ENCODE data around the gene MRPL57.
"Not testable (repeated sequence)": the region's sequence is repeated elsewhere in the genome, so short reads cannot be mapped to it uniquely, and the experiment has no call there.

Gene MRPL57

GRCh38 chr13:21197606-21198225 lies 21.3 kb downstream of the MRPL57 start:
- DNase-seq (ENCODE audit: low read depth), result not testable (repeated sequence)

GRCh38 chr13:21198391-21198790 lies 21.9 kb downstream of the MRPL57 start:
- not testable (repeated sequence) for DNase-seq (ENCODE audit: low read depth)

GRCh38 chr13:21201456-21202190 lies 25.2 kb downstream of the MRPL57 start:
- DNase-seq (ENCODE audit: low read depth), result not testable (repeated sequence)

- no peak for DNase-seq (ENCODE audit: low read depth)
These were observed 26.5 kb downstream of the MRPL57 start for GRCh38 chr13:21202767-21203531.

- DNase-seq (ENCODE audit: low read depth), result peak; percentile 3
These were observed 32.2 kb downstream of the MRPL57 start for GRCh38 chr13:21208652-21209154.

GRCh38 chr13:21212138-21212775 lies 35.8 kb downstream of the MRPL57 start:
- DNase-seq (ENCODE audit: low read depth), result no peak

GRCh38 chr13:21215419-21215818 lies 39.0 kb downstream of the MRPL57 start:
- DNase-seq (ENCODE audit: low read depth), result not testable (repeated sequence)

GRCh38 chr13:21216332-21216731 lies 39.9 kb downstream of the MRPL57 start:
- DNase-seq (ENCODE audit: low read depth), result no peak

- no peak for DNase-seq (ENCODE audit: low read depth)
These were observed 42.0 kb downstream of the MRPL57 start for GRCh38 chr13:21218351-21219035.

GRCh38 chr13:21219036-21219381 lies 42.6 kb downstream of the MRPL57 start:
- no peak for DNase-seq (ENCODE audit: low read depth)

- DNase-seq (ENCODE audit: low read depth), result not testable (repeated sequence)
These were observed 43.3 kb downstream of the MRPL57 start for GRCh38 chr13:21219716-21220115.

GRCh38 chr13:21221268-21221667 lies 44.8 kb downstream of the MRPL57 start:
- no peak for DNase-seq (ENCODE audit: low read depth)

- DNase-seq (ENCODE audit: low read depth), result no peak
These were observed 48.6 kb downstream of the MRPL57 start for GRCh38 chr13:21225082-21225481.

GRCh38 chr13:21225841-21226581 lies 49.6 kb downstream of the MRPL57 start:
- no peak for DNase-seq (ENCODE audit: low read depth)

GRCh38 chr13:21227917-21228316 lies 51.5 kb downstream of the MRPL57 start:
- DNase-seq (ENCODE audit: low read depth), result no peak
